ENCODE results near the gene MTHFS.

The MTHFS gene

DNA sequence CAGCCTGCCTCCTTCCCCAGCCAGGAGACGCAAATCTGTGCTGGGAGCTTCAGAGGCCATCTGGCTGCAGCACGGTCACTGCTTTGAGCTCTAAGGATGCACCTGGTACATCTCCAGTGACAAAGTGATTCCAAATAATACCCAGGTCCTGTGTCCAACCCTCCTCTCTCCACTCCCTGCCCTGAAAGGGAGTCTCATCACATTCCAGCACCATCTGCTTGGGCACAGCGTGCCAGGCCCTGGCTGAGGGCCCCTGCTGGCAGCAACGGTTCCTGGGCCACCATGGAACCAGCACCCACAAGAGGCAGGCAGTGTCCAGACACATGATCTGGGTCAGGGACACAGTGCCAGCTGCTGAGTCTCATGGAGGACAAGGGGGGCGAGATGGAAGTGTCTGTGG is 81.3 kb downstream of the MTHFS start:
- no peak overlapping the region for H2AK5ac ChIP-seq (ENCODE audit: low read length, severe bottlenecking)
- peaks cover 2% of the 10 kb centered on the region for H3K79me1 ChIP-seq (replicated peaks; ENCODE audit: low read length, poor library complexity, severe bottlenecking)
- no peak overlapping the region for H2BK5ac ChIP-seq (ENCODE audit: low read depth, low read length, poor library complexity, severe bottlenecking)
- no peak overlapping the region for H3K23ac ChIP-seq (ENCODE audit: low read length in 2 of 2)
- no peaks in the 10 kb centered on the region for H3K27me3 ChIP-seq (ENCODE audit: control insufficient read depth in 1 of 2, insufficient read depth in 1 of 2, low read length in 2 of 2)
- H2BK120ac ChIP-seq (ENCODE audit: low read depth, low read length): no peak overlapping the region
- no peak for DNase-seq
- H4K91ac ChIP-seq (ENCODE audit: low read length): no peak overlapping the region
- no peak overlapping the region for H3K14ac ChIP-seq (ENCODE audit: low read length in 2 of 2)
- H3K4me2 ChIP-seq (ENCODE audit: low read length, poor library complexity, severe bottlenecking): no peak overlapping the region
- no peak overlapping the region for H3K27ac ChIP-seq (ENCODE audit: low read length, poor library complexity, severe bottlenecking)
- no peak overlapping the region for H2BK15ac ChIP-seq (ENCODE audit: low read depth, poor library complexity, severe bottlenecking)
- no peaks in the 10 kb centered on the region for H3K4me1 ChIP-seq (ENCODE audit: control insufficient read depth, insufficient read depth, low read depth, low read length)
- no peaks in the 10 kb centered on the region for H3K36me3 ChIP-seq (ENCODE audit: control insufficient read depth in 1 of 2, insufficient read depth in 2 of 2, low read depth in 1 of 2, low read length in 2 of 2)
- no peak overlapping the region for H3K9ac ChIP-seq (ENCODE audit: low read length)
- H4K8ac ChIP-seq (ENCODE audit: low read length): no peak overlapping the region
- H3K4ac ChIP-seq (ENCODE audit: low read depth in 1 of 2, low read length in 2 of 2): no peak overlapping the region
- H3K18ac ChIP-seq (ENCODE audit: low read depth in 1 of 2, low read length in 2 of 2): no peak overlapping the region
- no peak overlapping the region for H2BK12ac ChIP-seq (ENCODE audit: low read length in 2 of 2)
- WGBS: 81% methylated on average over 5 of the region's 5 CpGs
- H3K9me3 ChIP-seq (ENCODE audit: control insufficient read depth, low read length): peaks cover 3% of the 10 kb centered on the region
- no peak overlapping the region for H3K4me3 ChIP-seq (ENCODE audit: insufficient read depth in 1 of 2, low read depth in 1 of 2, low read length in 2 of 2)
- H2AFZ ChIP-seq (ENCODE audit: low read depth, low read length): no peak overlapping the region

DNA sequence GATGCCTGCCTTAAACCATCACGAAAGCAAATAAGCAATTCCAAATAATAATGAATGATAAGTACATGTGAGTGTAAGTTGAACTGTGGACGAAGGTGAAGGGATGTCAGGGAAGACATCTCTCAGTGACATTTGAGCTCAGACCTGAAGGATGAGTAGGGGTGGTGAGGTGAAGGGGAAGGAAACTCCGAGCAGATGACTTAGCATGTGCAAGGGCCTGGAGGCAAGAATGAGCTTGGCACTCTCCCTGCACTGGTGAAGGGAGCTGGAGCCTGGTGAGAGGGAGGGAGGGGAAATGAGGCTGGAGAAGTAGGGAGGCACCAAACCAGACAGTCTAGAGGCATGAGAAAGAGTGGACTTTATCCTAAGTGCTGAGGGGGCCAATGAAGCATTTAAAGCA is 84.3 kb downstream of the MTHFS start:
- Histone ChIP-seq H3K27ac (ENCODE audit: low read length, poor library complexity, severe bottlenecking) (no peak overlapping the region), H2BK120ac (ENCODE audit: low read depth, low read length) (no peak overlapping the region), H3K4me3 (ENCODE audit: insufficient read depth in 1 of 2, low read depth in 1 of 2, low read length in 2 of 2) (no peak overlapping the region), H4K8ac (ENCODE audit: low read length) (no peak overlapping the region), H2BK5ac (ENCODE audit: low read depth, low read length, poor library complexity, severe bottlenecking) (no peak overlapping the region), H3K23ac (ENCODE audit: low read length in 2 of 2) (no peak overlapping the region), H3K4ac (ENCODE audit: low read depth in 1 of 2, low read length in 2 of 2) (no peak overlapping the region), H2AK5ac (ENCODE audit: low read length, severe bottlenecking) (no peak overlapping the region), H2AFZ (ENCODE audit: low read depth, low read length) (no peak overlapping the region), H3K14ac (ENCODE audit: low read length in 2 of 2) (no peak overlapping the region), H3K9me3 (ENCODE audit: control insufficient read depth, low read length) (no peaks in the 10 kb centered on the region), H4K91ac (ENCODE audit: low read length) (no peak overlapping the region), H3K27me3 (ENCODE audit: control insufficient read depth in 1 of 2, insufficient read depth in 1 of 2, low read length in 2 of 2) (no peaks in the 10 kb centered on the region), H3K79me1 (replicated peaks; ENCODE audit: low read length, poor library complexity, severe bottlenecking) (no peaks in the 10 kb centered on the region), H3K36me3 (ENCODE audit: control insufficient read depth in 1 of 2, insufficient read depth in 2 of 2, low read depth in 1 of 2, low read length in 2 of 2) (no peaks in the 10 kb centered on the region), H2BK15ac (ENCODE audit: low read depth, poor library complexity, severe bottlenecking) (no peak overlapping the region), H2BK12ac (ENCODE audit: low read length in 2 of 2) (no peak overlapping the region), H3K18ac (ENCODE audit: low read depth in 1 of 2, low read length in 2 of 2) (no peak overlapping the region), H3K4me1 (ENCODE audit: control insufficient read depth, insufficient read depth, low read depth, low read length) (no peaks in the 10 kb centered on the region), H3K9ac (ENCODE audit: low read length) (no peak overlapping the region), H3K4me2 (ENCODE audit: low read length, poor library complexity, severe bottlenecking) (no peak overlapping the region)
- 80% methylated on average over 3 of the region's 3 CpGs for WGBS
- DNase-seq: no peak

DNA sequence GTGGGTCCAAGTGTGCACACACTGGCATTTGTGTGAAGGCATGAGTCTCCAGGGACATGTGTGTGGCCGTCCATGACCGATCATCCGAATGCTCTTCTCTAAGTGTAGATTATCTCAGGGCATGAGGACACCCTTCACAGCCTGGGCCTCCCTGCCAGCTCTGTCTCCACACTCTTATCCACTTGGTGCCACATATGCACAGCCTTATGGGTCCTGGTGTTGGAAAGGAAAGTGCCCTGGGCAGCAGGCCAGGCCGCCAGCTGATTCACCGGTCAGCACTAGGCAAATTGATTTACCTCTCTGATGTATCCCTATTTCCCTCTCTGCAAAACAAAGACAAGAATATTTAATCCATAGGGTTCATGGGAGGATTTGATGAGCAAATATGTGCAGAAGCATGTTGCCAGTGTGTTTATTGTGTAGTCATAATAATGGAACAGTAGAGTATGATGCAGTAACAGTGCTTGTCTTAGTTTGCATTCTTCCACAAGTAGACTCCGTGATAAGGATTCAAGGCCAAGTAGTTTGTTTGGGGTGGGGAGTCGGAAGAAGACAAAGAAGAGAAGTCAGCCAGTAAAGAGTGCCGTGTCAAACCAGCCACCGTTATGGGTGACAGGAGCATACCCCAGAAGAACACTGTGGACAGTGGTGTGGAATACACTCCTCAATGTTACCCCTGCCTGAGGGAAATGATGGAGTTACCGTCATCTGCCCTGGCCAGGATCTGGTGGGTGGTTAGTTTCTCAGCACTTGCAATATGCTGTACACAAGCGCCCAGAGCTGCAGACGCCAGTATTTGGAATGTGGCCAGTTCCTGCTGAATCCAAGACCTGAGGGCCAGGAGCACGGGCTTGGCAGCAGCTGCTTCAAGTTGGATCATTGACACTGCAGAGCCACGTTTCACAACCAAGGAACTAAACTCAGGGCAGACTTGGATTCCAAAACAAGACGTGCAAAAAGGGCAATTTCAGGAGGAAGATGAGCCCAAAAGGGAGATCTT is 85.1 kb downstream of the MTHFS start:
- no peak overlapping the region for H2BK12ac ChIP-seq (ENCODE audit: low read length in 2 of 2)
- H3K4me2 ChIP-seq (ENCODE audit: low read length, poor library complexity, severe bottlenecking): no peak overlapping the region
- H3K18ac ChIP-seq (ENCODE audit: low read depth in 1 of 2, low read length in 2 of 2): no peak overlapping the region
- H3K4me1 ChIP-seq (ENCODE audit: control insufficient read depth, insufficient read depth, low read depth, low read length): no peaks in the 10 kb centered on the region
- no peaks in the 10 kb centered on the region for H3K27me3 ChIP-seq (ENCODE audit: control insufficient read depth in 1 of 2, insufficient read depth in 1 of 2, low read length in 2 of 2)
- 84% methylated on average over 13 of the region's 15 CpGs for WGBS
- no peak overlapping the region for H3K27ac ChIP-seq (ENCODE audit: low read length, poor library complexity, severe bottlenecking)
- H4K91ac ChIP-seq (ENCODE audit: low read length): no peak overlapping the region
- no peak overlapping the region for H3K14ac ChIP-seq (ENCODE audit: low read length in 2 of 2)
- peak overlapping the region in 1 of 2 experiments; percentile 20 for H3K4me3 ChIP-seq (ENCODE audit: insufficient read depth in 1 of 2, low read depth in 1 of 2, low read length in 2 of 2)
- no peak overlapping the region for H4K8ac ChIP-seq (ENCODE audit: low read length)
- H2BK5ac ChIP-seq (ENCODE audit: low read depth, low read length, poor library complexity, severe bottlenecking): no peak overlapping the region
- no peak overlapping the region for H3K4ac ChIP-seq (ENCODE audit: low read depth in 1 of 2, low read length in 2 of 2)
- H3K36me3 ChIP-seq (ENCODE audit: control insufficient read depth in 1 of 2, insufficient read depth in 2 of 2, low read depth in 1 of 2, low read length in 2 of 2): no peaks in the 10 kb centered on the region
- no peak for DNase-seq
- no peak overlapping the region for H2BK15ac ChIP-seq (ENCODE audit: low read depth, poor library complexity, severe bottlenecking)
- H2AFZ ChIP-seq (ENCODE audit: low read depth, low read length): no peak overlapping the region
- H2AK5ac ChIP-seq (ENCODE audit: low read length, severe bottlenecking): no peak overlapping the region
- no peaks in the 10 kb centered on the region for H3K9me3 ChIP-seq (ENCODE audit: control insufficient read depth, low read length)
- no peak overlapping the region for H2BK120ac ChIP-seq (ENCODE audit: low read depth, low read length)
- H3K23ac ChIP-seq (ENCODE audit: low read length in 2 of 2): no peak overlapping the region
- H3K79me1 ChIP-seq (replicated peaks; ENCODE audit: low read length, poor library complexity, severe bottlenecking): no peaks in the 10 kb centered on the region
- H3K9ac ChIP-seq (ENCODE audit: low read length): no peak overlapping the region

GRCh38 chr15:79804838-79805237 is 92.0 kb downstream of the MTHFS start:
- Histone ChIP-seq H3K36me3 (ENCODE audit: control insufficient read depth in 1 of 2, insufficient read depth in 2 of 2, low read depth in 1 of 2, low read length in 2 of 2) (no peaks in the 10 kb centered on the region), H3K4ac (ENCODE audit: low read depth in 1 of 2, low read length in 2 of 2) (no peak overlapping the region), H2AK5ac (ENCODE audit: low read length, severe bottlenecking) (no peak overlapping the region), H2BK5ac (ENCODE audit: low read depth, low read length, poor library complexity, severe bottlenecking) (no peak overlapping the region), H4K91ac (ENCODE audit: low read length) (no peak overlapping the region), H3K14ac (ENCODE audit: low read length in 2 of 2) (no peak overlapping the region), H2BK12ac (ENCODE audit: low read length in 2 of 2) (no peak overlapping the region), H3K23ac (ENCODE audit: low read length in 2 of 2) (no peak overlapping the region), H3K27me3 (ENCODE audit: control insufficient read depth in 1 of 2, insufficient read depth in 1 of 2, low read length in 2 of 2) (no peaks in the 10 kb centered on the region), H3K27ac (ENCODE audit: low read length, poor library complexity, severe bottlenecking) (no peak overlapping the region), H3K4me3 (ENCODE audit: insufficient read depth in 1 of 2, low read depth in 1 of 2, low read length in 2 of 2) (no peak overlapping the region), H2BK120ac (ENCODE audit: low read depth, low read length) (no peak overlapping the region), H3K4me1 (ENCODE audit: control insufficient read depth, insufficient read depth, low read depth, low read length) (no peaks in the 10 kb centered on the region), H3K9ac (ENCODE audit: low read length) (no peak overlapping the region), H4K8ac (ENCODE audit: low read length) (no peak overlapping the region), H2AFZ (ENCODE audit: low read depth, low read length) (no peak overlapping the region), H2BK15ac (ENCODE audit: low read depth, poor library complexity, severe bottlenecking) (no peak overlapping the region), H3K18ac (ENCODE audit: low read depth in 1 of 2, low read length in 2 of 2) (no peak overlapping the region), H3K79me1 (replicated peaks; ENCODE audit: low read length, poor library complexity, severe bottlenecking) (no peaks in the 10 kb centered on the region), H3K9me3 (ENCODE audit: control insufficient read depth, low read length) (peaks cover 2% of the 10 kb centered on the region), H3K4me2 (ENCODE audit: low read length, poor library complexity, severe bottlenecking) (no peak overlapping the region)
- no peak for DNase-seq
- WGBS: 94% methylated on average over 2 of the region's 2 CpGs
